HG03521 (cell line): Measurements from ENCODE around the gene ITIH3.

ENCODE experiments used
- ATAC-seq: cut with Tn5 transposase; IDR thresholded peaks from one replicate; pipeline ENCODE4 v1.9.1; 2021; ENCODE audit warnings: mild to moderate bottlenecking, moderate library complexity; ENCODE audit not compliant: unreplicated experiment

The ITIH3 gene

DNA sequence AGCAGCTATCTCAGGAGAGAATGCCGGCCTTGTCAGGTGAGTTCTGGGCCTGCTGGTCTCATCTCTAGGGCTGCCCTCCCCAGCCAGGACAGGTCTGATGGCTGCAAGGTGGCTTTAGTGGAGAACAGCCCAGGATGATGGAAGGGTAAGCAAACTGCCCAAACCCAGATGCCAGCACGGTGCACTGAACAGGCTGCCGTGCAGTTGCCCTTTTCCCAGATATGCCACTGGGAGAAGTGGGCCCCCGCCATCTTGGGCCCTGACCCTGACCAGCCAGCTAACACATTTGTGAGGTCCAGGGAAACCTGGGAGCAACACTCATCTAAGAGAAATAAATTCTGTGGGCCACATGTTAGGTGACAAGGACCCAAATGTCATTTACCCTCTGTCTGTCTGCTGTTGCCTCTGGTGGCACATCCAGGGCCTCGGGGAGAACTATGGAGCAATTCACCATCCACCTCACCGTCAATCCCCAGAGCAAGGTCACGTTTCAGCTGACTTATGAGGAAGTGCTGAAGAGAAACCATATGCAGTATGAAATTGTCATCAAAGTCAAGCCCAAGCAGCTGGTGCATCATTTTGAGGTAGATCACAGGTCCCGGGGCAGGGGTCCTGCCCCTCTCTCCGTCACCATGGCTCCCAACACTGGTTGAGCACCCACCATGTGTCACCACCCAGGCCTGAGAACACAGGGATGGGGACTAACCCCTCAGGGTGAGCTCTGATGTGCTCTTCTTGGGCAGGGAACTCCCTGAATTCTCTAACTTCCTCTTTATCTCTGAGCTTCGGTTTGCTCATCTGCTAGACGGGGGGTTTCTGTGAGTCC, 15.4 kb upstream of the ITIH3 start:
- ATAC-seq, result no peak

DNA sequence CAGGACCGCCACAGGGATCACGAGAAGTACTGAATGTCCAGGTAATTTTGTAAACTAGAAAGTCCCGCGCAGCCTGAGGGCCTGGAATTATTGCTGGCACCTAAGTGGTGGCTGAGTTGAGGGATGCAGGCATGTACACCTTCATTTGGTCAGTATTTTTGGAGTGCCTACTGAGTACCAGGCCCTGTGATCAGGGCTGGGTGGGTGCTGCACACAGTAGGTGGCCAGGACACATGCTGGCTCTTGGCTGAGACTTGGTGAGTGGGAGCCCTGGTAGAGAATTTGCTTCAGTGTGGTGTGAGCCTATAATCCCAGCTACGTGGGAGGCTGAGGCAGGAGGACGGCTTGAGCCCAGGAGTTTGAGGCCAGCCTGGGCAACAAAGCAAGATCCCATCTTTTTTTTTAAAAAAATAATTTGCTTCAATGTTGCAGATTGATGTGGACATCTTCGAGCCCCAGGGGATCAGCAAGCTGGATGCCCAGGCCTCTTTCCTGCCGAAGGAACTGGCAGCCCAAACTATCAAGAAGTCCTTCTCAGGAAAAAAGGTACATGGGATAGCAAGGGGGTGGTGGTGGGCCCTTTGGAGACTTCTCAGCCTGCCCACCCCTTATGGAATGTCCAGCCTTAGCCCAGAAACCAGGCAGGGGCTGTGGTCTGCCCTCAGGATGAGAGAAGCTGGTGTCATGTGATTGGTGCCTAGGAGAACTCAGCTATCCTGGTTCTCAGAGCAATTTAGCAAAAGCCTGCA, 14.6 kb upstream of the ITIH3 start:
- ATAC-seq, result no peak

DNA sequence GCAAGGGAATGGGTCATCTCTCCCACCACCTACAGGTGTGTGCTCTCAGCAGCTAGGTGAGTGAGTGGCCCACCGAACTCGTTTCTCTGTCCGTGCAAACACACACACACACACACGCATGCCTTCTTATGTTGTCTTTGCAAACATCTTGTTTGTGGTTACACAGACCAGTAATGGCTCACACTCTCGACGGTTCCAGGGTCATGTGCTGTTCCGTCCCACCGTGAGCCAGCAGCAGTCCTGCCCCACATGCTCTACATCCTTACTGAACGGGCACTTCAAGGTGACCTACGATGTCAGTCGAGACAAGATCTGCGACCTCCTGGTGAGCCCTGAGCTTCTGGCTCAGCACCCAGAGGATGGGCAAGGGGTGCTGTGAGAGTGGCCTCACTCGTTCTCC, 12.9 kb upstream of the ITIH3 start:
- no peak for ATAC-seq

DNA sequence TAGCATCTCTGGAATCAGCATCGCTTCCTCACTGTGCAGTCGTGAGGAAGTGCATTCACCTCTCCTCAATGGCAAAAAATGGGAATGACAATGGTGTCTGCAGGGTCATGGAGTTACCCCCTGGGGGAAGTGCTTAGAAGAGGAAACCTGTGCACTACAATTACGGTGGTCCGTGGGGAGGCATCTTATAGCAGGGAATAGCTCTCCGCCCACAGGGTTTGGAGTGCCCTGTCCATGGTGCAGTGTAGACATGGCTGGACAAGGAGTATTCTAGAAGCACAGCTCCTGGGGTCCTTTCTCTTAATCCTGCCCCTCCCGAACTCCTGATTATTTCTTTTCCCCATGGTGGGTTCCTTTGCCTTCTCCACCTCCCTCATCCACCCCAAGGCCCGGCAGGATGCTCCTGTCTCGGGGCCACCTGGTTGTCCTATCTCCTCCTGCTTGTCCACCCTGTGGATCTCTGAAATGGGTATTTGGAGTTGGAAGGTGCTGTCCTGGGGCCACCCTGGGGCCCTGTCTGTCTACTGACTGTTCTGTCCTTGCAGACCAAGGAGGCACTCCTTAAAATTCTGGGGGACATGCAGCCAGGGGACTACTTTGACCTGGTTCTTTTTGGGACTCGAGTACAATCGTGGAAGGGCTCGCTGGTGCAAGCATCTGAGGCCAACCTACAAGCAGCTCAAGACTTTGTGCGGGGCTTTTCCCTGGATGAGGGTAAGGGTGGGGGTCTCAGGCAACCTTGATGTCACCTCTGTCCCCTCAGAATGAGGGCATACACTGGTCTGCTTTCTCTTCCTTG, 12.0 kb upstream of the ITIH3 start:
- no peak for ATAC-seq

DNA sequence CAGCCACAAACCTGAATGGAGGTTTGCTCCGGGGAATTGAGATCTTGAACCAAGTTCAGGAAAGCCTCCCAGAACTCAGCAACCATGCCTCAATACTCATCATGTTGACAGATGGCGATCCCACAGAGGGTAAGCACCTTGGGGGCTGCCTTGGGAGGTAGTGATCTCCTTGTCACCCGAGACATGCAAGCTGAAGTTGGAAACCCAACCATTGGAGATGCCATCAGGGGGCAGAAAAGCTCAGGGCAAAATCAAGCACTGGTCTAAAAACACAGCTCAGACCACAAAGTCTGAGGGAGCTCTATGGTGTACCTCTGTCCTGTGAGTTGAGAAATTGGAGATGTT, 11.4 kb upstream of the ITIH3 start:
- no peak for ATAC-seq

DNA sequence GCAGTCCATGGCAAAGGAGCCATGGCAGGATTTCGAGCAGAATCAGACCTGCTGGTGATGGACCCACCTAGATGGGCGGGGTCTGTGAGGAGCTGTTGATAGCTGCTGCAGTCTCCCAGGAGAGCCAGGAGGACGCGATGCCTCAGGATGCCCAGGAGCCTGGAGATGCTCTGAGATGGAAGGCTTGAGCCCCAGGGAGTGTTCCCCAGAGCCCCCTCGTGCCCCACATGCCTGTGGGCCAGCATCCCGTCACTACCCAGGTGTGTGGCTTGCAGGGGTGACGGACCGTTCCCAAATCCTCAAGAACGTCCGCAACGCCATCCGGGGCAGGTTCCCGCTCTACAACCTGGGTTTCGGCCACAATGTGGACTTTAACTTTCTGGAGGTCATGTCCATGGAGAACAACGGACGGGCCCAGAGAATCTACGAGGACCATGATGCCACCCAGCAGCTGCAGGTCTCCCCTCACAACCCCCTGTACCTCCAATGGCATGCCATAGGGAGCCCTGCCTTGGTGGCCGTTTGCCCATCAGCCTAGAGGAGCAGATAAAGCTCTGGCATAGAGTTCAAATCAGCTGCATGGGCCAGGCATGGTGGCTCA, 10.5 kb upstream of the ITIH3 start:
- ATAC-seq, result no peak

DNA sequence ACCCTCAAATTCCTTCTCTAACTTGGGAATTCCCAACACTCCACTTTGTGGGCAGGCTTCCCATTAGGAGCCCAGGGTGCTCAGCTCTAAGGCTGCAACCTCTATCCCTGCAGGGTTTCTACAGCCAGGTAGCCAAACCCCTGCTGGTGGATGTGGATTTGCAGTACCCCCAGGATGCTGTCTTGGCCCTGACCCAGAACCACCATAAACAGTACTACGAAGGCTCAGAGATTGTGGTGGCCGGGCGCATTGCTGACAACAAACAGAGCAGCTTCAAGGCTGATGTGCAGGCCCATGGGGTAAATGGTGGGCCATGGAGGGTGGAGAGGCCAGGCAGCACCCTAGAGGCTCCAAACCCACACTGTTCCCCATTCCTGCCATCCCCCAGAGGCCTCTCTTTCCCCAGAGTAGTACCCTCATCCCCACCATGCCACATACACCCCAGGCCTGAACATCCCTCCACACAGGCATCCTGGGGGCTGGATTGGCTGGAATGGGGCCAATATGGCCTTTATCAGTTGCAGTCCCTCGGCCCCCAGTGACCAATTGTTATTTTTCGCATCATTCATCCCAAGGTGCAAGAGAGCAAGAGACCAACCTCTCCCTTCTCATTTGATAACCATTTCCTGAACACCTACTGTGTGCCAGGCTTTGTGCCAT, 9.5 kb upstream of the ITIH3 start:
- no peak for ATAC-seq

DNA sequence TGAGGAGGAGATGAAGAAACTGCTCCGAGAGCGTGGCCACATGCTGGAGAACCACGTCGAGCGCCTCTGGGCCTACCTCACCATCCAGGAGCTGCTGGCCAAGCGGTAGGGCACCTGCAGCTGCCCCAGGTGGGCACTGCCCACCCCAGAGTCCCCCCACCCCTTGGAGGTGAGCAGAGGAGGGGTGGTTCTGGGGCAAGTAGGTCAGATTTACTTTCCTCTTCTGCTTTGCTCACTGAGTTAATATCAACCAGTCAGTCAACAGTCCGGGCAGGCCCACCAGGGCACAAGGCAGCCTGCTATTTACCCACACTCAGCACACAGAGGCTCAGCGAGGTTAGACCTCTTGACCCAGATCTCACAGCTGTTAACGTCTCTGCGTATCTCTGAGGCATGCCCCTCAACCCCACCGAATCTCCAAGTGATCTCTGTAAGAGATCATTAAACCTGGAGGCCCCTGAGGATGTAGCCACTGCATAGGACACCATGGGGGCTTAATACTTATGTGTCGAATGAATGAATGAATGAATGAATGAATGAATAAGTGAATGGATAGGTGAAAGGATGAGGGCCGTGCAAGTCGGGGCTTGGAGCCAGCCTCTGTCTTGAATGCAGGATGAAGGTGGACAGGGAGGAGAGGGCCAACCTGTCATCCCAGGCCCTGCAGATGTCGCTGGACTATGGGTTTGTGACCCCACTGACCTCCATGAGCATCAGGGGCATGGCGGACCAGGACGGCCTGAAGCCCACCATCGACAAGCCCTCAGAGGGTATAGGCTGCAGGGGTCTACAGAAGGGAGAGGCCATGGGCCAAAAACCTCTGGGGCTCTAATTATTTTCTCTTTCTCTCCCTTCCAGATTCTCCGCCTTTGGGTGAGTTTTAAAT, 8.0 kb upstream of the ITIH3 start:
- ATAC-seq, result no peak

DNA sequence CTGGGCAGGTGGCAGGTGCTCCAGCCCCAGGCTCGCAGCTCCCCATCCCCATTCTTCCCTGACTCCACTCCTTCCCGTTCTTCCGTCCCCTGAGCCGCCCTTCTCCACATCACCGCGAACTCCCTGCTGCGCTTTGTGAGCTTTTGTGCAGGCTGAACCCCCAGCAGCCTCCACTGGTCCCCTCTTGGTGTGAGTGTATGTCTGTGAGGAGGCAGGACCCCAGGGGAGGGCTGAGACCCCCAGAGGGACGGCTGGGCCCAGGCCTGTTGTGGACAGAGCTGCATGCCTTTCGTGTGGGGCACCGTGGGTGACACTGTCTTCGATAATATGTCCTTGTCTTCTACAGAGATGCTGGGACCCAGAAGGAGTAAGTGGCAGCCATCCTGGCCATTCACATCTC, 7.3 kb upstream of the ITIH3 start:
- ATAC-seq, result no peak

DNA sequence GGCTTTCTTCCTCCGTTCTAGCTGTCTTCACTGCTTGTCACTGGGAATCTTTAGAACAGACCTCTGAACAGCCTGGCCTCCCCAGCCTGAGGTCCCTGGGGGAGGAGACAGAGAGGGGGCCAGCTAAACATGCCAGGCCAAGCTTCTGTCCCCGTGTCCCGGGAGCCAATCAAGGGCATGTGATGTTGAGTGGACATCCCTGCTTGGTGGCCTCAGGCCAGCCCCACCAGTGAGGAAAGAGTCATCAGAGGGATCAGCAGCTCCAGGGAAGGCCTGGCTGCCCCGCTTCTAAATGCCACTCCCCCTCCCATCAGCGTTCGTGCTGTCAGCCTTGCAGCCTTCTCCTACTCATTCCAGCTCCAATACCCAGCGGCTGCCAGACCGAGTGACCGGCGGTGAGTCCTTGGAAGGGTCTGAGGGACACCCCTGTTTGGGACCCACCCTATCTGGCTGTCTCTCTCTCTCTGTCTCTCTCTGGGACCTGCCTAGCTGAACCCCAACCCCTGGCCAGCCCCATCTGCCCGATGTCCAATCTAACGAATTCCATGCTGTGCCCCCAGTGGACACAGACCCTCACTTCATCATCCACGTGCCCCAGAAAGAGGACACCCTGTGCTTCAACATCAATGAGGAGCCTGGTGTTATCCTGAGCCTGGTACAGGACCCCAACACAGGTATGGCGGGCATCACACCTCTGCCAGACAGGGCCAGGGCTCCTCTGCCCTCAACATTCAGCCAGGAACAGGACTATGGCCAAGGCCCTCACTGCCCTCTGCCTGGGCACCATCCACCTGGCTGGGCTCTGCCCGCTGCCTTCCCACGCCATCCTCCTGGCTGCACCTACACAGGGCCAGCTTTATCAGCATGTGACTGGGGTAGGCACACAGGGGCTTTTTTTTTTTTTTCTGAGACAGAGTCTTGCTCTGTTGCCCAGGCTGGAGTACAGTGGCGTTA, 6.6 kb upstream of the ITIH3 start:
- no peak for ATAC-seq

DNA sequence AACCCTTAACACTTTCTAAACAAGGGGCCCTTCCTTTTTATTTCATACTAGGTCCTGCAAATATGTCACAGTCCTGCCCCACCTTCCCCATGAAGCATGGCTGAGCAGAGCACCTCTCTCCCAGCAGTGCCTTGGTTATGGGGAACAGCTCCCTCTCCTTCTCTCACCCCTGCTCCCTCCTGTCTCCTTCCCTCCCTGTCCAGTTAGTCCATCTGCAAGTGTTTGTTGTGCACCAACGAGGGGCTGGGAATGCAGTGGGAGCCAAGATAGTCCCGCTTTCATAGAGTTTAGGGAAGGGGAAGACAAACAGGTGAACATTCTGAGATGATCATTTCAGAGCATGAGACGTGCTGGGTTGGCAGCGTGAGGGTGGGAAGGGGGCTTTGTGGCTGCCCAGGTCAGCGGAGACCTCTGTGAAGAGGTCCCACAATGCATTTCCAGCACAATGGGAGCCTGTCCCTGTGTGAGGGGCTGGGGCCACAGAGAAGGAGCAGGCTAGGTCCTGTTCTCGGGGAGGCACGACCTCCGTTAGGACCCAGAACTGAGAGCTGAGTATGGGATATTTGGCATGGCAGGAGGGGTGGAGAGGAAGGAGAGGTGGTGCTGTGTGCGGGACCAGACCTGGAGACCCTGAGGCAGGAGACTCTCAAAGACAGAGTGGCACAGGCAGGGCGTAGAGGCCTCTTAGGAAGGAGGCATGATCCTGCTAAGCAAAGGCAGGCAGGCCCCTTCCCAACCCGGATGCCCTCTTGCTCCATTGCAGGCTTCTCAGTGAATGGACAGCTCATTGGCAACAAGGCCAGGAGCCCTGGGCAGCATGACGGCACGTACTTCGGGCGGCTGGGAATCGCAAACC, 5.5 kb upstream of the ITIH3 start:
- no peak for ATAC-seq

DNA sequence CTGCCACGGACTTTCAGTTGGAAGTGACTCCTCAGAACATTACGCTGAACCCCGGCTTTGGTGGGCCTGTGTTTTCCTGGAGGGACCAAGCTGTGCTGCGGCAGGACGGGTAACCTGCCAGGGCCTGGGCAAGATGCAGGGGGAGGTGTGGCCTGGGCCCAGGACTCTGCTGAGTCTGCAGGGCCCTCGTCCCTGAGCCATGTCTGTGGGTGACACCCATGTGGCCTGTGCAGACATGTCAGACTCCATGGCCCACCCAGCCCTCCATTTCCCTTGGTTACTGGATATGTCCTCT, 4.9 kb upstream of the ITIH3 start:
- ATAC-seq, result no peak

DNA sequence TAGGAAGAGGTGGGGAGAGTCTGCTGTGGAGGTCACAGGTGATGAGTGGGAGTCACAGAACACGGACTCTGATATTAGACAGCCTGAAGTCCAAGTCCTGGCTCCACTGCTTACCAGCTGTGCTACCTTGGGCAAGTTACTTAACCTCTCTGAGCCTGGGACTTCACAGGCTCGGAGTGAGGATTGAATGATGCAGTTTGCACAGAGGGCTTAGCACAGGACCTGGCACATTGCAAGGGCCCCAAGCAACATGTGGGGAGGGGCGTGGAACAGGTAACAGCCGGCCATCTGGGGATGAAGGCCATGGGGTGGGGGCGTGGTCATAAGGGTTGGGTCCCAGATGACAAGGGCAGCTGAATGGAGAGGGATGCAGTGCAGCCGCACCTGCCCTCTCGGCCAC, 4.3 kb upstream of the ITIH3 start:
- no peak for ATAC-seq

DNA sequence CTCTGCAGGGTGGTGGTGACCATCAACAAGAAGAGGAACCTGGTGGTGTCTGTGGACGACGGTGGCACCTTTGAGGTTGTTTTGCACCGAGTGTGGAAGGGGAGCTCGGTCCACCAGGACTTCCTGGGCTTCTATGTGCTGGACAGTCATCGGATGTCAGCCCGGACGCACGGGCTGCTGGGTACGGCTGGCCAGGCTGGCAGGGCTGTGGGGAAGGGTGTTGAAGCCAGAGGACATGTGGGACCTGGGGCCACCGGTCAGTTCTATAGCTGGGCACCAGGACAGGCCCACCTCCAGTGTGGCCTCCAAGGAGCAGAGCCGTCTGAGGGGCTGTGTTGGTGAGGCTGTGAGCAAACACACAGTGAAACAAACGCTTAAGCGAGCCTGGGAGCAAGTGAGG, 3.9 kb upstream of the ITIH3 start:
- ATAC-seq, result no peak

DNA sequence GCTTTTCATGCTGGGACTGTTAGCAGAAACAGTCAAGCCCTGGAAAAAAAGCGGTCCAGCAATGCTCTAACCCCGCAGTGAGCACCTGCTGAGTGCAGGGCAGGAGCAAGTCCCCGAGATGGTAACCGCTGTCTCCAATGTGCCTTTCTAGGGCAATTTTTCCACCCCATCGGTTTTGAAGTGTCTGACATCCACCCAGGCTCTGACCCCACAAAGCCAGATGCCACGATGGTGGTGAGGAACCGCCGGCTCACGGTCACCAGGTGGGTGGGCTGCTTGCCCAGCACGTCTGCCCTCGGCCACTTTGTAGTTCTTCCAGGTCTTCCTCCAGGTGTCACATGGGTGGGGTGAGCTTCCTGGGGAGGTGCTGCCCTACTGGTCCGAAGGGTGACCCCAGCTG, 3.2 kb upstream of the ITIH3 start:
- ATAC-seq, result no peak

DNA sequence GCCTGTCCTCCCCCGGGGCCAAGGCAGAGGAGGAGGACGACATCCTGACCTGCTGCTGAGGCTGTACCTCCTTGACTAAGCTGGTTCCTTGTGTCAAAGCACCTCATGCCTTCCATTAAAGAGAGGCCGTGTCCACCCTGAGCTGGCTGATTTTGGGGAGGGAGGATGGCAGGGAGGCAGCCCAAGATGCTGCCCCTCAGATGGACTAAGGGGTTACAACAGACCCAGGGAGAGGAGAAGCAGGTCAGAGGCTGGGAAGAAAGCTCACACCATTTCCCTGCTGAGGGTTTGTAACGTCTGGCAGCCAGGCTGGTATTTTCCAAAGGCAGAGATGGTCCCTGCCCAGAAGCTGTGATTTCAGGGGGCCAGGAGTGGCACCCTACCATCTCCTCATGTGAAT, 2.7 kb upstream of the ITIH3 start:
- no peak for ATAC-seq

DNA sequence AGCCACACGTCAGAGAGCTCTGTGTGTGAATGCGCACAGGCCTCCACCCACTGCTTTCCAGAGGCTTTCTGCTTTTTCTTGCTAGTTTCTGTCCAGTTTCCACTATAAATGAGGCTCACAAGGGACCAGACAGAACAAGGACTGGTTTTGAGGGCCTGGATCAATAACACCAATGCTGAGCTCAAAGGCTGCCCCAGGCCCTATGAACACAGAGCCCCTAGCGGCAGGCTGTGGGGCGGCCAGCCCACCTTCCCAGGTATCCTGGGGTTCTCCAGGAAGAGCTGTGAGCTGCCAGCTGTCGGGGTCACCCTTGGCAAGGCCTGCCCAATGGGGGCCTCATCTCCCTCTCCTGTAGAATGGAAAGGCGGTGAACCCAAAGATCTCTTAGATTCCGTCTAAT, 2.2 kb upstream of the ITIH3 start:
- no peak for ATAC-seq
